GM18951 (cell line): ENCODE results near the gene TRABD2B.

ENCODE experiments used
- POLR2A ChIP-seq: IDR thresholded peaks from 4 replicates; pipeline ENCODE4 v1.6.1; 2011; ENCODE audit warnings: mild to moderate bottlenecking; ENCODE audit not compliant: insufficient read length, insufficient read depth; ENCODE audit errors: extremely low read depth
- in situ Hi-C: fragments of 300-500 bp; cut with MboI; formaldehyde crosslinking; loops from one replicate; pipeline ENCODE4 v1.12.0; 2022; ENCODE audit warnings: low sequenced_read_pairs, mixed read lengths, inconsistent platforms; ENCODE audit not compliant: unreplicated experiment

TRABD2B gene

DNA sequence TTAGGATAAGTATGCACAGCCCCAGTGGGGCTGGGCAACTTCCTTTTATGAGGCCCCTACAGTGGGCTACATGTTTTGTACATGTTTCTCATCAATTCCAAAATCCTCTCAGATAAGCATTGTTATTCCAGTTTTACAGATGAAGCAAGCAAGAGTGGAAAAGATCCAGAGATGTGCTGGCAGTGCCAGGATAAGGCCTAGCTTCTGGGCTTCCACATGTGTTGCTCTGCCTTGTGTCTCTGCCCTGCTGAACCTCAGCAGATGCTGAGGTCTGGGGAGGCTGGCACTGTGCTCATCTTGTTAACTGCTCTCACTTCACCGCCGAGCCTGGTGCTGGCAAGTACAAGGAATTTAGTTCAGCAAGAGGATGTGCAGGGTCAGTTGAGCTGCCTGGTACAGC is 202.1 kb downstream of the TRABD2B start:
- in situ Hi-C loops = no loop called here
- TF ChIP-seq POLR2A = no peak

DNA sequence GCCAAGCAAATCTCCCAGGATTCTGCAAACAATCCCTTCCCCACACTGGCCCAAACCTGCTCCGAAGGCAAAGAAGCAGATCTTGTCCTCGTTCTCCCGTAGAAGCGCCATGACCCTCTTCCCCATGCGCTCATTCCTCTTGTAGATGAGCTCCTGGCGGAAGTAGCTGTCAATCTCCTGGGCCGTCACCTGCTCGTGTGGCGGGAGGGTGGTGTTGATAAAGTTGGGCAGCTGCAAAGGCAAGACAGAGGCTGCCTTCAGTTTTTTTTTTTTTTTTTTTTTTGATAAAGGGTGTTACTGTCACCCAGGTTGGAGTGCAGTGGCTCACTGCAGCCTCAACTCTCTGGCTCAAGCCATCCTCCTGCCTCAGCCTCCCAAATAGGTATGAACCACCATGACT is 202.7 kb downstream of the TRABD2B start:
- in situ Hi-C loops = no loop called here
- no peak for TF ChIP-seq POLR2A

GRCh38 chr1:47794081-47794480 is 203.1 kb downstream of the TRABD2B start:
- no peak for TF ChIP-seq POLR2A
- in situ Hi-C loops = no loop called here

GRCh38 chr1:47793563-47793962 is 203.6 kb downstream of the TRABD2B start:
- in situ Hi-C loops = no loop called here
- TF ChIP-seq POLR2A = no peak

- in situ Hi-C loops = no loop called here
- TF ChIP-seq POLR2A = no peak
These were observed 204.4 kb downstream of the TRABD2B start for GRCh38 chr1:47792779-47793178.

- in situ Hi-C loops = no loop called here
- no peak for TF ChIP-seq POLR2A
These were observed 205.1 kb downstream of the TRABD2B start for GRCh38 chr1:47791879-47792608.

DNA sequence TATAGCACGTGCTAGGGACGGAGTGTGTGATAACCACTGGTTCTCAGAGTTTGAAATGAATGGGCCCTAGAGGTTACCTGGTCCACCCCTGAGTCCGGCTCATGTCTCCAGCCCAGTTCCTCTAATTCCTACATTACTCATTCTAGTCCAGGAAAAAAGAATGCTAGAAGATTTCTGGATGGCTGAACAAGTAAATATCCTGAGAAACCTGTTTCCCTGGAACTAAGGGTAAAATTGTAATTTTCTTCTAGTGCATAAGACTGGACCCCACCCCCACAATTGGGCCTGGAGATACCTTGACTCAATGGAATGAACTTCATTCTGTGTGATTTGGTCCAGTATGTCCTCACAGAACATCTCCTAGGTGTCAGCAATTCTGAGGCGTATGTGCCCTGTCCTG is 208.4 kb downstream of the TRABD2B start:
- TF ChIP-seq POLR2A = no peak
- in situ Hi-C loops = no loop called here

GRCh38 chr1:47787560-47787959 is 209.6 kb downstream of the TRABD2B start:
- in situ Hi-C loops = no loop called here
- TF ChIP-seq POLR2A = no peak

DNA sequence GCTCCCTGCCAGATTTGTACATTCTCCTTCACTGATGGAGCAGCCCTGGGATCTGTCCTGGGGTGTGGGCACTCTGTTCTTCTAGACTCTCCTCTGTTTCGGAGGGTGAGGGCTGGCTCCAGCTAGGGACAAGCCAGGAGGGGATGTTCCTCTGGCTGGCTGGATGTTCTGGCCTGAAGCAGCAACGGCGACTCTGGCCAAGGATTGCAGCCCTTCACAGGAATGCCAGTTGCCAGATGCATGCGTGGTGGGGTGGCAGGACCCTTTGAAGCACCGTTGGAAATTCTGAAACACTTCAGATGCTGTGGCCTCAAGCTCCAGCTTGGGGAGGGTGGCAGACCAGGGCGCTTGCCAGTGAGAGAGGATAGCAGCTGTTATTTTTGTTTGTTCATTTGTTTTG is 210.9 kb downstream of the TRABD2B start:
- no peak for TF ChIP-seq POLR2A
- in situ Hi-C loops = no loop called here

DNA sequence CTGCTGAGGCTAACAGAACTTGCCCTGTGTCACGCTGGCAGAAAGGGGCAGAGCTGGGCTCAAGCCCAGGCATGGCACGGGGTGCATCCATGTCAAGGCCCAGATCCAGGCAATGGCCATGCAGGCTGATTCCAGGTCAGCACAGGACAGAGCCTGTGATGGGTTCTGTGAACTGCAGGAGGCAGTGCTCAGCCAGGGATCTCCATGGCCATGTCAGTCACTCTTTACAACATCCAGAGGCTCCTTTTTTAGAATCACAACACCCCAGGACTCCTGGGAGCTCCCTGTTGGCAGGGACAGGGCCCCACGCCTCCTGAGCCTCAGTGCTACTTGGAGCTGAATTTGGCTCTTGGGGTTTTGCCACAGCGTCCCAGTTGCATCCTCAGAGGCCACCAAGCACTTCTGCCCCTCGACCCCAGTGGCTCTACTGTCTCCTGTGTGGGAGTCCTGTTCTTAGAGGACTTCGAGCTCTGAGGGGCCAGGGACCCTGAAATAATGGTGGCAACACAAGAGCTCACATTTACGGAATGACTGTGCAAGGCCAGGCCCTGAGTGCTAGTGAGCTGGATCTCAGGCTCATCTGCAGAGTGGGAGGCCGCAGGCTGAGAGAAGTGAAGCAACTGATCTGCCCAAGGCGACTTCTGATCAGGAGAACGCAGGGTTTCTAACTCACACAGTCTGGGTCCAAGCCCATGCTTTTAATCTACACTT is 211.5 kb downstream of the TRABD2B start:
- no peak for TF ChIP-seq POLR2A
- in situ Hi-C loops = no loop called here

- TF ChIP-seq POLR2A = no peak
- in situ Hi-C loops = no loop called here
These were observed 212.1 kb downstream of the TRABD2B start for GRCh38 chr1:47785118-47785517.

- in situ Hi-C loops = no loop called here
- TF ChIP-seq POLR2A = no peak
These were observed 212.7 kb downstream of the TRABD2B start for GRCh38 chr1:47784497-47784822.

DNA sequence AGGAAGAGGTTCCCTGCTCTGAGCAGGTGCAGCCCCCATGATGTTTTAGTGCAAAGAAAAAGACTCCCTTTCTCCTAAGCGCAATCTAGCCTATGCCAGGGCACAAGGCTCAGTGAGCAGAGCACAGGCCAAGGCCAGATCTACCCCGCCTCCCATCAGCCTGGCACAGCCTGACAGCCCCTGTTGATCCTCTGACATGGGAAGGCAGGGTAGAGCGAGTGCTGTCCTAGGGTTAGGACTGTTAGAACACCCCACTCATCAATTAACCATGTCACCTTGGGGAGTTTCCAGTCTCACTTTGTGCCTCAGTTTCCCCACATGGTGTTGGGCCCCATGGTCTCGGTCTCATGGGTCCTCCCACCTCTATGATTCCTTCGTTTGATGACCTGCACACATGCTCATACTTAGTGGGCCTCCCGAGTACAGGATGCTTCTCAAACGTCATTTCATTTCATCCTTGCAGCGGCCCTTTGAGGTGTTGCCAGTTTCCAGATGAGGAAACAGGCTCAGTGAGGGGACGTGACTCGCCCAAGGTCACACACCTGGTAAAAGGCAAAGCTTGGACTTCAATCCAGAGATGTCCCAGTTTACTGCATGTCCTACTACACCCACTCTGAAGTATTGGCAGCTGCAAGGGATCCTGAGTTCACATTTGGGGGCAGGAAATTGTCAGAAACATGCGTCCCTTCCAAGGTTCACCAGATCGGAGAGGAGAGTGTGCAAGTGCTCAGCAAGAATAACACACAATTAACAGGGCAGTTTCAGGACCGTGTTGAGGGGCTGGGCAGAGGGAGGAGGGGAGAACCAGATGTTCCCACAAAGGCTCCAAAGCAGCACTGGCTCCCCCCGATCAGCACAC is 213.3 kb downstream of the TRABD2B start:
- TF ChIP-seq POLR2A = no peak
- in situ Hi-C loops = no loop called here
